Stomach (tissue), 19 donors: Measurements from ENCODE around the gene KRTAP9-8. TPM values are rescaled to one million over a fixed set of nuclear protein-coding genes. Genes with fewer than 3 reads are reported as not detected.
"Not testable (repeated sequence)": the region's sequence is repeated elsewhere in the genome, so short reads cannot be mapped to it uniquely, and the experiment has no call there.

Experiments used
- DNase-seq, 2 donors: peaks; one replicate each; pipeline versions ENCODE4 v3.0.0 to v3.0.0-alpha.2; 2013 to 2019
- H3K27ac ChIP-seq, 5 donors: fragments of 200-600 bp in 4 of 5; sonication (generic) in 4 of 5; one replicate each; pipeline ENCODE4 v1.5.1; 2013 to 2019; ENCODE audit warnings: mild to moderate bottlenecking in 1 of 5, moderate library complexity in 1 of 5
- H3K27me3 ChIP-seq, 3 donors: fragments of 200-600 bp; sonication (generic); one replicate each; pipeline ENCODE4 v1.5.1; 2017 to 2019; ENCODE audit warnings: mixed run types in 1 of 3
- H3K36me3 ChIP-seq, 4 donors: fragments of 200-600 bp; sonication (generic); 1 replicate in 3 of 4; 2 replicates in 1 of 4; pipeline ENCODE4 v1.5.1; 2016 to 2019
- H3K4me1 ChIP-seq, 4 donors: fragments of 200-600 bp; sonication (generic); one replicate each; pipeline ENCODE4 v1.5.1; 2016 to 2019
- H3K4me3 ChIP-seq, 4 donors: fragments of 200-600 bp; sonication (generic) in 3 of 4; one replicate each; pipeline ENCODE4 v1.5.1; 2016 to 2019; ENCODE audit warnings: mild to moderate bottlenecking in 1 of 4
- H3K9me3 ChIP-seq, 4 donors: fragments of 200-600 bp; sonication (generic); one replicate each; pipeline ENCODE4 v1.5.1; 2016 to 2019
- CTCF ChIP-seq, 7 experiments: fragments of 450-650 bp in 4 of 7; fragments of 200-600 bp in 3 of 7; sonication (generic) in 3 of 7; IDR thresholded peaks; one replicate each; pipeline ENCODE4 v1.5.1; 2016 to 2019; ENCODE audit warnings: antibody characterized with exemption in 7 of 7, control low read depth in 2 of 7, mild to moderate bottlenecking in 1 of 7
- EP300 ChIP-seq: sonication (generic); formaldehyde crosslinking; IDR thresholded peaks from one replicate; pipeline ENCODE4 v1.6.1; 2017; ENCODE audit warnings: antibody characterized with exemption
- POLR2A ChIP-seq, 4 donors: fragments of 450-650 bp; IDR thresholded peaks; one replicate each; pipeline ENCODE4 v1.6.1; 2016; ENCODE audit warnings: antibody characterized with exemption in 4 of 4, control low read depth in 2 of 4, mild to moderate bottlenecking in 1 of 4, moderate library complexity in 1 of 4
- POLR2AphosphoS5 ChIP-seq, 3 donors: sonication (generic); formaldehyde crosslinking; IDR thresholded peaks; one replicate each; pipeline ENCODE4 v1.6.1; 2016; ENCODE audit warnings: antibody characterized with exemption in 3 of 3
- WGBS, 5 donors: extraction: QIAGEN DNeasy Blood & Tissue Kit in 3 of 5; methylation state at CpG; one replicate each; pipeline versions ENCODE4 v1.1.5 to v1.1.7; 2013 to 2018; 5-methylcytosine and 5-hydroxymethylcytosine counted together
- intact Hi-C: fragments of 100-400 bp; cut with DNase I; formaldehyde crosslinking; loops from one replicate; pipeline ENCODE4 v1.15.1; 2023; ENCODE audit warnings: low total_unique reads
- long read RNA-seq, 10 donors: transcript quantifications; one replicate each; lab custom pipeline, GENCODE V29; 2026
- polyA plus RNA-seq, 3 donors: library from polyadenylated mRNA; stranded (reverse); fragments of 200-250 nt; gene quantifications; one replicate each; pipeline ENCODE4 v1.2.3, GENCODE V29; 2013
- total RNA-seq, 5 donors: library from RNA; depleted of rRNA; stranded (reverse); fragments of >200 nt; gene quantifications; one replicate each; pipeline versions ENCODE4 v1.1.0 to v1.2.3, GENCODE V29; 2014 to 2016
- donor health status: healthy with polysubstance abuse.
- donor health status: Bipolar disorder and iron deficiency.
- donor health status: healthy.

KRTAP9-8 gene
- total RNA-seq (not detected), polyA plus RNA-seq (not detected)
- long read RNA-seq, donor 1: 0 reads
- long read RNA-seq, donor 2: 0 reads
- long read RNA-seq, donor 3: 0 reads
- long read RNA-seq, donor 4: 0 reads
- long read RNA-seq, donor 5: 0 reads
- long read RNA-seq, donor 6: 0 reads
- long read RNA-seq, donor 7: 0 reads
- long read RNA-seq, donor 8: 0 reads
- long read RNA-seq, donor 9: 0 reads
- long read RNA-seq, donor 10: 0 reads

GRCh38 chr17:41237949-41238437 lies at the start of gene KRTAP9-8:
TSS of gene KRTAP9-8 (plus strand) at chr17:41237999. CDS start at chr17:41238052, 53 bp downstream.
- intact Hi-C loops, H3K4me1 ChIP-seq: not testable (repeated sequence)

GRCh38 chr17:41189837-41190318 lies 47.9 kb upstream of the KRTAP9-8 start, which contains the start of gene KRTAP9-1:
TSS of gene KRTAP9-1 (plus strand) at chr17:41189887. CDS start at chr17:41189887, 0 bp downstream.
- H3K9me3 ChIP-seq, H3K27ac ChIP-seq, H3K36me3 ChIP-seq, H3K4me1 ChIP-seq, intact Hi-C loops, DNase-seq, H3K4me3 ChIP-seq: not testable (repeated sequence)
- H3K27me3 ChIP-seq: peaks cover 0 to 18% (median 9%) of the 10 kb centered on the region in 3 donors
- WGBS, 5 donors: 40 to 75% (median 60%) methylated on average over 1 of the region's 1 CpG; no CpG with 5 or more reads in 1 of the 5 donors

More at GRCh38 chr17:41237949-41238437, at the start of gene KRTAP9-8:
- WGBS, 5 donors: 35 to 47% (median 40%) methylated on average over 3 of the region's 3 CpGs
- H3K27ac ChIP-seq, H3K36me3 ChIP-seq, H3K4me3 ChIP-seq, H3K9me3 ChIP-seq, DNase-seq: not testable (repeated sequence)
- H3K27me3 ChIP-seq: peaks cover 0 to 18% (median 11%) of the 10 kb centered on the region in 3 donors

- no peaks in the 10 kb centered on the region for H3K9me3 ChIP-seq
- no peaks in the 10 kb centered on the region for H3K4me1 ChIP-seq
- H3K27ac ChIP-seq: no peak overlapping the region
- TF ChIP-seq POLR2AphosphoS5 (IDR thresholded peaks at IDR 0.05) (no peak), EP300 (no peak), POLR2A (IDR thresholded peaks at IDR 0.05) (no peak), CTCF (IDR thresholded peaks at IDR 0.05) (no peak)
- no peak overlapping the region for H3K4me3 ChIP-seq
- H3K36me3 ChIP-seq: no peaks in the 10 kb centered on the region
- WGBS, 5 donors: 76 to 90% (median 85%) methylated on average over 2 to 3 of the region's 3 CpGs
- no peak for DNase-seq
- intact Hi-C loops: no loop called here
- peaks cover 0 to 16% (median 8%) of the 10 kb centered on the region in 3 donors for H3K27me3 ChIP-seq
These were observed 47.5 kb upstream of the KRTAP9-8 start for GRCh38 chr17:41190328-41190727.

GRCh38 chr17:41196068-41196467 lies 41.7 kb upstream of the KRTAP9-8 start:
- Histone ChIP-seq H3K27me3 (no peaks in the 10 kb centered on the region), H3K9me3 (peaks cover 0 to 3% (median 0%) of the 10 kb centered on the region in 4 donors), H3K36me3 (no peaks in the 10 kb centered on the region), H3K27ac (no peak overlapping the region), H3K4me1 (no peaks in the 10 kb centered on the region), H3K4me3 (no peak overlapping the region)
- no peak for DNase-seq
- WGBS, 5 donors: 34 to 46% (median 36%) methylated on average over 1 of the region's 1 CpG
- intact Hi-C loops: no loop called here
- TF ChIP-seq CTCF (IDR thresholded peaks at IDR 0.05) (no peak), POLR2A (IDR thresholded peaks at IDR 0.05) (no peak), POLR2AphosphoS5 (IDR thresholded peaks at IDR 0.05) (no peak), EP300 (no peak)

- intact Hi-C loops: no loop called here
- Histone ChIP-seq H3K27ac (no peak overlapping the region), H3K27me3 (no peaks in the 10 kb centered on the region), H3K36me3 (no peaks in the 10 kb centered on the region), H3K9me3 (peaks cover 0 to 3% (median 0%) of the 10 kb centered on the region in 4 donors), H3K4me3 (no peak overlapping the region), H3K4me1 (no peaks in the 10 kb centered on the region)
- DNase-seq: no peak
- no peak for TF ChIP-seq CTCF (IDR thresholded peaks at IDR 0.05)
- WGBS, 5 donors: 56 to 75% (median 59%) methylated on average over 5 of the region's 5 CpGs
These were observed 38.2 kb upstream of the KRTAP9-8 start for GRCh38 chr17:41199421-41200078.
